Activated CD4-positive, alpha-beta T cell treated with anti-CD3 and anti-CD28 coated beads, Interleukin-2, amount 10 ng/mL, durations not matched to agents 7 days and 5 days (primary cell): ENCODE measurements around the gene PRKD1. TPM values are rescaled to one million over a fixed set of nuclear protein-coding genes. Genes with fewer than 3 reads are reported as not detected.

Experiments used
- CTCF ChIA-PET: fragments of 350-600 bp; sonication (Branson Sonifier 250); formaldehyde crosslinking; loops from one replicate; lab custom pipeline; 2021; ENCODE audit warnings: antibody characterized with exemption; lab: Charles Lee
- POLR2A ChIA-PET: fragments of 350-600 bp; sonication (Branson Sonifier 250); formaldehyde crosslinking; loops from one replicate; lab custom pipeline; 2021; ENCODE audit warnings: antibody characterized with exemption; lab: Charles Lee
- DNase-seq: peaks from one replicate; pipeline ENCODE4 v3.0.0-alpha.2; 2020
- H3K27ac Mint-ChIP-seq: one replicate; pipeline ENCODE4 v1.8.0; 2021; ENCODE audit warnings: mild to moderate bottlenecking, moderate library complexity, mixed read lengths
- H3K27me3 Mint-ChIP-seq: one replicate; pipeline ENCODE4 v1.8.0; 2021; ENCODE audit warnings: mixed read lengths
- H3K36me3 Mint-ChIP-seq: one replicate; pipeline ENCODE4 v1.8.0; 2021; ENCODE audit warnings: low read depth, mixed read lengths
- H3K4me1 Mint-ChIP-seq: one replicate; pipeline ENCODE4 v1.8.0; 2021; ENCODE audit warnings: mixed read lengths
- H3K4me3 Mint-ChIP-seq: one replicate; pipeline ENCODE4 v1.8.0; 2021; ENCODE audit warnings: mild to moderate bottlenecking, moderate library complexity, mixed read lengths
- H3K9me3 Mint-ChIP-seq: one replicate; pipeline ENCODE4 v1.8.0; 2021; ENCODE audit warnings: mixed read lengths
- total RNA-seq, 2 experiments: library from RNA; stranded (reverse); gene quantifications; one replicate each; pipeline ENCODE4 v1.2.3, GENCODE V29; 2021

PRKD1 gene
- total RNA-seq, 2 experiments from 2014 or later, result not detected

DNA sequence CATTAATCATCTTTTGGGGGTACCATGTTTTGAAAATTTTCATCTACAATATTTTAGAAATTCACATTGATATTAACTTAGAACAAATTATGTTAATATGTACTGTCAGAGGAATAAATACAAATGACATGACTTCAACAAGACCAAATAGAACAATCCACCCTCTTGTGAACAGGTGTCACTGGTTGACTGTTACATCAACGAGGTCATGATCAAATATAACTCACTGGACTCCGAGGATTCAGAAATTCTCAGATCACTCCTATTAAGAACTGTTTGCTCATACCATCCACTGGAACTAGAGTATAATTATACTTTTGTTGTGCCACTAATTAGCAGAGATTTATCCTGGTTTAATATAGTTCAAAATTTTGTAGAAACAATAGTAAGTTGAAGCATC lies 318.8 kb downstream of the PRKD1 start:
- ChIA-PET POLR2A (no interaction called here), CTCF (interaction anchor here (0.6 kb wide), 1 partner anchor 14 kb away, joined by 4 read pairs; no protein-coding TSS in a partner anchor)
- Mint-ChIP-seq H3K27me3 (no peaks in the 10 kb centered on the region), H3K4me1 (no peaks in the 10 kb centered on the region), H3K36me3 (no peaks in the 10 kb centered on the region), H3K27ac (no peak overlapping the region), H3K9me3 (peaks cover 4% of the 10 kb centered on the region), H3K4me3 (no peak overlapping the region)
- no peak for DNase-seq

DNA sequence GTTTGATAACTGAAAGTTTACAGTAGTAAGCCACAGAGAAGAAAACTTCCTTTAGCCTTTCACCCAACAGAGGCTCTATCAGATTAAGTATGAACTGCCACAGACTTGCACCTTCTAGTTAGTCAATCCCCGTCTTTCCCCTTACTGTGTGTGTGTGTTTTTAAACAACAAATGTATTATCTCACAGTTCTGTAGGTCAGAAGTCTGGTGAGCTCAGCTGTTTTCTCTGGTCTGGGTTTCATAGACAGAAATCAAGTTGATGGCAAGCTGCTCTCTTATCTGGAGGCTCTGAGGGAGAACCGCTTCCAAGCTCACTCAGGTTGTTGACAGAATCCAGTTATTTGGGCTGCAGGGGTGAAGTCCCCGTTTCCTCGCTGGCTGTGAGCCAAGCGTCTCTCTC lies 320.5 kb downstream of the PRKD1 start:
- Mint-ChIP-seq H3K27ac (no peak overlapping the region), H3K4me3 (no peak overlapping the region), H3K27me3 (no peaks in the 10 kb centered on the region), H3K36me3 (no peaks in the 10 kb centered on the region), H3K4me1 (no peaks in the 10 kb centered on the region), H3K9me3 (peaks cover 4% of the 10 kb centered on the region)
- ChIA-PET POLR2A (no interaction called here), CTCF (no interaction called here)
- no peak for DNase-seq

DNA sequence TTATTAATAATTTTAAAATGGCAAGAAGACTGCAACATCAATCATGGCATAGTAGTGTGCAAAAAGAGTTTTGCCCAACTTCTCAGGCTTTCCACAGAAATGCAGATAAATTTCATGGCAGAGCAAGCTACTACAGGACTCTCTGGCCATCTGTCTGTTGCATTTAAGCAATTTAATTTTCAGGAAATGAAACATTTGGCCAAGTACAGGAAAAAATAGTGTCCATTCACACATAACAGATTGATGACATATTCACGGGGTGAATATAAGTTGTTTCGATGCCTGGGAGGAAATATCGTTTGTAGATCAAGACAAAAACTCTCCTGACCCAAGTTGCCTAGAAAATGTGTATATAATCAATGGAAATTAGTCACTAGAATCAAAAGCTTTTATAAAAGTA lies 324.0 kb downstream of the PRKD1 start:
- CTCF ChIA-PET, result no interaction called here
- no peak overlapping the region for H3K27ac Mint-ChIP-seq
- no peak overlapping the region for H3K4me3 Mint-ChIP-seq

DNA sequence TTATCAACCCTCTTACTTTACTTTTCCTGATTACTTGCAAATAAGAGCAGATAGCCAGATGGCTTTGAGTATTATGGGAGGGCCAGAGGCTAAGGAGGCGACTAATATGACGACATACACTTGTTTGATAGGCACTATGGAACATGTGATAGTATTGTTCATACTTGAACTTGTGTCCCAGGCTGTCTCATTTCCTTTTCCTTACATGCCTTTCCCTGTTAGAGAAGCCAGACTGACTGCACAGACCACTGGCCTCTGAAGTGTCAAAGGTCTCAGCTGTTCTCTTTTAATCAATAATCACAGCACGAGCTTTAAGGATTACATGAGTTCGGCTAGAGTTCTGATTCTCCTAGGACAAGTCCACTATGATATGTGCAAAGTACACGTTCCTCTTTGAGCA lies 326.0 kb downstream of the PRKD1 start:
- no peaks in the 10 kb centered on the region for H3K27me3 Mint-ChIP-seq
- no peaks in the 10 kb centered on the region for H3K4me1 Mint-ChIP-seq
- H3K27ac Mint-ChIP-seq, result no peak overlapping the region
- ChIA-PET POLR2A (no interaction called here), CTCF (no interaction called here)
- H3K4me3 Mint-ChIP-seq, result no peak overlapping the region
- DNase-seq, result no peak
- no peaks in the 10 kb centered on the region for H3K36me3 Mint-ChIP-seq
- peaks cover 1% of the 10 kb centered on the region for H3K9me3 Mint-ChIP-seq

More for the DNA sequence above, 324.0 kb downstream of the PRKD1 start:
- Mint-ChIP-seq H3K36me3 (no peaks in the 10 kb centered on the region), H3K9me3 (peaks cover 1% of the 10 kb centered on the region), H3K27me3 (no peaks in the 10 kb centered on the region), H3K4me1 (no peaks in the 10 kb centered on the region)
- no peak for DNase-seq
- POLR2A ChIA-PET, result no interaction called here

DNA sequence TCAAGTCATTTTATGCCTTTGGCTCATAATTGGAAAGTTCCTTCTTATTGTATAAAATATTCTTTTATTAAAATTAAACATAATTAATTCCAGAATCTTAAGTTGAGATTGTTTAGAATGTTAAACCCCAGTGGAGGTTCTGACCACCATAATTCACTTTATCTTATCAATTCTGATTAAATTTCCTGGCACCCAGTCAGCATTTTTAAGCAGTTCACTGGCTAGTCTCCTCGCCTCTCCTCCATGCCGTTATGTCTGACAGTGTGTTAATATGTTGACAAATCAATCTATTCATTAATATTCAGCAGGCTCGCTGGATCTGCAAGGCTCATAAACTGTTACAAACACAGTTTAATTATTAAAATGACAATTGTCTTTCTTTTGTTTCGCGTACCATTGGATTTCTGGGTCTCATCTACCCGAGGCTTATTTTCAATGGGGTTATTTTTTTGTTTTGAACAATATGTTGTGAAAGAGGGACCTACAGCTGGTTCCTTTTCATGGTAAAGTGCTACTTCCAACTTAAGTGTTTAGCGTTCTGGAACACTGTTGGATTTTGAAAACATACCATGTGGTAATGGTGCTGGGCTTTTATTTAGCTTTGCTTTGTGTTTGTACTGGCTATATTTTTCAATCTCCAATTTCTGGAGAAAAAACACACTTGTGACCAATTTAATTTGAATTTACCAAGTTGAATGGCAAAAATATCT lies 339.7 kb downstream of the PRKD1 start:
- Mint-ChIP-seq H3K36me3 (no peaks in the 10 kb centered on the region), H3K4me1 (no peaks in the 10 kb centered on the region), H3K9me3 (no peaks in the 10 kb centered on the region), H3K27me3 (no peaks in the 10 kb centered on the region), H3K27ac (no peak overlapping the region), H3K4me3 (no peak overlapping the region)
- ChIA-PET POLR2A (no interaction called here), CTCF (no interaction called here)
- DNase-seq, result no peak

DNA sequence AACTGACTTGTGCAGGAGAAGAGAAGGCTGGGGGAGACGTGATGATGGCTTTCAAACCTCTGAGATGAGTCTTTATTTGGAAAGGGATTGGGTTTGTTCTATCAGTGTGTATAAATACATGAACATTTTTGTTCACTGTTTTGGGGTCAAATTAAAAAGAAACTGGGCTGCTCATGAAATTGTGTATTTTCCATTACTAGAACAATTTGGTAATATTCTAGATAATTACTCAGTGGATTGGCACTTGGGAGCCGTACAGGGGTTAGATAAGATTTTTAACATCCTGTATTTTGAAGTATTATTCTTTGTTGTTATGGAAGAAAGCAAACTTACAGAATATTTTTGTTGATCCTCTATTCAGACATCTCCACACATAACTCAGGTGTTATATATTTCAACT lies 340.6 kb downstream of the PRKD1 start:
- POLR2A ChIA-PET, result no interaction called here
- DNase-seq, result no peak
- no peaks in the 10 kb centered on the region for H3K9me3 Mint-ChIP-seq
- no peak overlapping the region for H3K27ac Mint-ChIP-seq
- no peaks in the 10 kb centered on the region for H3K4me1 Mint-ChIP-seq
- no peaks in the 10 kb centered on the region for H3K27me3 Mint-ChIP-seq
- no peak overlapping the region for H3K4me3 Mint-ChIP-seq
- H3K36me3 Mint-ChIP-seq, result no peaks in the 10 kb centered on the region
- CTCF ChIA-PET, result no interaction called here

DNA sequence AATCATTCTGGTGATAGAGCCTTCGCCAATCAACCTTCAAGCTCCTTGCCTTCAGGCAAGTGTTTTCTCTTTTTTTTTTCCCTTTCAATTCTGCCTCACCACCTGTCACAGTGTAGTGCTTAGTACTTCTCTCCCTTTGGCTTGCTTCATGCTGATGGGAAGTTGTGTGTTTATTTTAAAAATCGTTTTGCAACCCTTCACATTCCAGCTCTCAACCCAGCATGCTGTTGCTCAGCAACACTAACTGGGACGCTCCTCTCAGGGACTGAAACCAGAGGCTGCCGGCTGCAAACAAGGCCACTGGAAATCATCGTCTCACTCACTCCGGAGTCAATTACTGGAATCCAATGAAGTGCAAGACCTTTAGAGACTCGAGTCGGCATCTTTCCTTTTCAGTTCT lies 342.7 kb downstream of the PRKD1 start:
- CTCF ChIA-PET, result no interaction called here
- Mint-ChIP-seq H3K4me3 (no peak overlapping the region), H3K4me1 (no peaks in the 10 kb centered on the region), H3K27me3 (no peaks in the 10 kb centered on the region), H3K27ac (no peak overlapping the region), H3K9me3 (no peaks in the 10 kb centered on the region), H3K36me3 (no peaks in the 10 kb centered on the region)
- no peak for DNase-seq
- POLR2A ChIA-PET, result no interaction called here

DNA sequence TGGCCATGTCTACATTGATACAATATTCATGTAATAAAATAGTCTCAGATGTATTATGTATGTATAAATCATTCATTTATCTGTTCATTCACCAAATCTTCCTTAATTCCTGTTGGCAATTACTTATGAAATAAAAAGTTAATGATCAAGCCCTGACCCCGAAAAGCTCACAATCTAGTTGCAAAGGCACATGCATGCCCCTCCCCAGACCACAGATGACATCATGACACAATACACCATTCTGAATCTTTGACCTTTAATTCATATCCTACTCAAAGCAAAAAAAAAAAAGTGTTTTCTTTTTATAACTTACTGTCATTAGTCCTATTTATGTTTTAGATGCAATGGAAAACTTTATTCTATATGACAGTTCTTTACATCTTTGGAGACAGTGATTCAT lies 346.9 kb downstream of the PRKD1 start:
- DNase-seq, result no peak
- POLR2A ChIA-PET, result no interaction called here
- no peak overlapping the region for H3K4me3 Mint-ChIP-seq
- H3K36me3 Mint-ChIP-seq, result no peaks in the 10 kb centered on the region
- H3K4me1 Mint-ChIP-seq, result no peaks in the 10 kb centered on the region
- H3K27ac Mint-ChIP-seq, result no peak overlapping the region
- H3K9me3 Mint-ChIP-seq, result no peaks in the 10 kb centered on the region
- H3K27me3 Mint-ChIP-seq, result no peaks in the 10 kb centered on the region
- CTCF ChIA-PET, result no interaction called here

DNA sequence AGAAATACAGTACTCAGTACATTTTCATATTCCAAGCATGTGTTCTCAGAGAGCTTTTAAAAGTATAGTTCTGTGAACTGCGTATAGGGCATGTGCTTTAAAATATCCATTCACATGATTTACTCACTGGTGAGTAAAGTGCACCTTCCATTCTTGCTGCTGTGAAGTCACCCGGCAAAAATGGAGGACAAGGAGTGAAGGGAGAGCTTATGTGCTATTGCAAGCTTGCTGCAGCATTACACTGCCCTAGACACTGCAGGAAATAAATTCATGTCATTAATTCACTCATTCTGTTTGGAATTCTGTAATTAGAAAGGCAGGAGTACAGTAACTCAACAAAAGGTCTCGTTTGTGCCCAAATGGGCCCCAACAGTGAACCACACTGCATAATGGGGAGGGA lies 347.8 kb downstream of the PRKD1 start:
- no peak overlapping the region for H3K4me3 Mint-ChIP-seq
- H3K9me3 Mint-ChIP-seq, result no peaks in the 10 kb centered on the region
- no peak for DNase-seq
- H3K4me1 Mint-ChIP-seq, result no peaks in the 10 kb centered on the region
- CTCF ChIA-PET, result no interaction called here
- H3K36me3 Mint-ChIP-seq, result no peaks in the 10 kb centered on the region
- POLR2A ChIA-PET, result no interaction called here
- no peaks in the 10 kb centered on the region for H3K27me3 Mint-ChIP-seq
- no peak overlapping the region for H3K27ac Mint-ChIP-seq

DNA sequence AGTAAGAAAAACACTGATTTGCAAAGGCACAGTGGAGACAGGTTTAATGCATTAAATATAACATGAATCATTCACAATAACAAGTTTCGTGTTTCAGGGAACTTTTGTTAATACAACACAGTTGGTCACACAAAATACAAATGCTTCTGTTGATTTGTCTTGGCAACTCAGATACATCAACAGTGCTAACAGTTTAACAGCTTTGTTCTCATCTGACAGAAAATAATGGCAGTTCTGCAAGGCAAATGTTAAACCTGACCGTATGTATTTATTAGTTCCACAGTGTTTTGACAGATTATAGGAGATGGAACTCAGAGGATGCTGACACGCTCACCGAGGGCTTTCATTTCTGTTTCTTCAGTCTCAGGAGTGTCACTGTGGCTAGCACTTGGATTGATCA lies 350.7 kb downstream of the PRKD1 start:
- no peaks in the 10 kb centered on the region for H3K36me3 Mint-ChIP-seq
- ChIA-PET CTCF (no interaction called here), POLR2A (no interaction called here)
- no peak overlapping the region for H3K27ac Mint-ChIP-seq
- H3K27me3 Mint-ChIP-seq, result no peaks in the 10 kb centered on the region
- DNase-seq, result no peak
- peaks cover 9% of the 10 kb centered on the region for H3K9me3 Mint-ChIP-seq
- H3K4me1 Mint-ChIP-seq, result no peaks in the 10 kb centered on the region
- H3K4me3 Mint-ChIP-seq, result no peak overlapping the region

DNA sequence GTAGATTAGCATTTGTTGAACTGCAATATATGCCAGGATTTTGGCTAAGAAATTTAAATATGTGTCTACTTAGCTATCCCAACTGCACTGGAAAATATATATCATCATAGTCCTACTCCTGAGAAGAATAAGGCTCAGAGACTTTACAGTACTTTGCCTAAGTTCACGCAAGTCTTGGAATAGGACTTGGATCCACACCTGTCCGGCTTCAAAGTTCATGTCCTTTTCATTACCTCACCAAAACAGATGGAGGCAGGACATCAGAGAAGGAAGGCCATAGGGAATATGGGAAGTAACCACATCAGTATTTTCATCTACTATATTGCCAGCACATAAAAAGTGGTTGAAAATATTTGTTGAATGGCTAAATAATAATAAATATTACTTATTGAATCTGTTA lies 358.5 kb downstream of the PRKD1 start:
- peaks cover 26% of the 10 kb centered on the region for H3K9me3 Mint-ChIP-seq
- ChIA-PET POLR2A (no interaction called here), CTCF (no interaction called here)
- H3K27me3 Mint-ChIP-seq, result no peaks in the 10 kb centered on the region
- no peak overlapping the region for H3K27ac Mint-ChIP-seq
- no peak overlapping the region for H3K4me3 Mint-ChIP-seq
- no peak for DNase-seq
- H3K36me3 Mint-ChIP-seq, result no peaks in the 10 kb centered on the region
- no peaks in the 10 kb centered on the region for H3K4me1 Mint-ChIP-seq

DNA sequence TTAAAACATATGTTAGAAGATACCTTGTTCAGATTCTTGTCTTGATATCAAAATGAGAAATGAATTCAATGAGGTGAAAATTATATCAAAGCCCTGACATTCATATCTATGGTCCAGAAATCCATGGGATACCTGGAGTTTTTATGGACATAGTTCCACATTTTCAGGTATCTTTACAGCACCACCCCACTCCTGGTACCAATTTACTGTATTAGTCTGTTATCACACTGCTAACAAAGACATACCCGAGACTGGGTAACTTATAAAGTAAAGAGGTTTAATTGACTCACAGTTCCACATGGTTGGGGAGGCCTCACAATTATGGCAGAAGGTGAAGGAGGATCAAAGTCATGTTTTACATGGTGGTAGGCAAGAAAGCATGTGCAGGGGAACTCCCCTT lies 361.5 kb downstream of the PRKD1 start:
- Mint-ChIP-seq H3K27ac (no peak overlapping the region), H3K4me1 (no peaks in the 10 kb centered on the region), H3K4me3 (no peak overlapping the region), H3K27me3 (no peaks in the 10 kb centered on the region), H3K9me3 (peaks cover 17% of the 10 kb centered on the region), H3K36me3 (no peaks in the 10 kb centered on the region)
- no peak for DNase-seq
- POLR2A ChIA-PET, result no interaction called here
- CTCF ChIA-PET, result no interaction called here

DNA sequence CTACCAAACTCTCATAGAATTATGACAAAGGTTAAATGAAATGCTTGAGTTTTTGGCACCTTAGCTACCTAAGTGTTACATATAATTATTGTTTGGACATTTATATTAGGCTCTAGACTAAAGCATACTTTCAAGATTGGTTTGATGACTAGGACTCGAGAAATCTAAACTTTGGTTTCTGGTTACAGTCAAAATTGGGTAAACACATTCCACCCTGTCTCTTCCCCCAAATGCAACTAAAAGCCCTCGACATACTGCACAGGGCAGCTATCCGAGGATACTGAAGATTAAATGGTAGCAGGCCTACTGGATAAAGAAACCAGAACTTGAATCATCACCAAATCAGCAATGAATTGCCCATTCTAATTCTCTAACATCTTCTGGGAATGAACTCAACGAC lies 369.1 kb downstream of the PRKD1 start:
- Mint-ChIP-seq H3K4me3 (no peak overlapping the region), H3K27me3 (no peaks in the 10 kb centered on the region), H3K9me3 (no peaks in the 10 kb centered on the region), H3K27ac (no peak overlapping the region), H3K36me3 (no peaks in the 10 kb centered on the region), H3K4me1 (no peaks in the 10 kb centered on the region)
- DNase-seq, result no peak
- ChIA-PET POLR2A (no interaction called here), CTCF (no interaction called here)

DNA sequence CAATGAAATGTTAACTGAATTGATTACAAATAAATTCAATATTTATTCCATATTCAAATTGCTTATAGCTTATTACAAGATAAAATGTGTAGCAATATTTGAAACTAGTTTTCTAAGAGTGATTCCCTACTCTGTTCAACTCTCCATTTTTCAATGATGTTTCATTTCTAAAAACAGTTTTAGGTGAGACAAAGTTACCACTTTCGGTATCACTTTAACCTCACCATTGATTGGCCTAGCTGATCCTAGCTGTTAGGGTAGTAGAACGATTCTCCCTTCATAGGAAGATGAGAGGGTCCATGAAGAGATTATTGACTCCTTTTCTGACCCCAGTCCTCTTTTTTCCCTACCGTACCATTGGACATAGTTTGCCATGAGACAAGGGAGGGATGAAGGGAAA lies 373.3 kb downstream of the PRKD1 start:
- Mint-ChIP-seq H3K9me3 (no peaks in the 10 kb centered on the region), H3K4me3 (no peak overlapping the region), H3K27me3 (no peaks in the 10 kb centered on the region), H3K4me1 (no peaks in the 10 kb centered on the region), H3K36me3 (no peaks in the 10 kb centered on the region), H3K27ac (no peak overlapping the region)
- ChIA-PET CTCF (no interaction called here), POLR2A (no interaction called here)
- DNase-seq, result no peak
